ENCODE data around the gene USP30.
A peak's percentile ranks its signal among the peaks of the same experiment; 100 is the strongest.
"Not testable (repeated sequence)": the region's sequence is repeated elsewhere in the genome, so short reads cannot be mapped to it uniquely, and the experiment has no call there.

The USP30 gene

GRCh38 chr12:109052414-109053323 is at the start of gene USP30:
Gene USP30, plus strand, starts transcription at chr12:109052576. Its CDS starts 103 bp downstream, at chr12:109052679.
- DNase-seq = peak; percentile 73

GRCh38 chr12:109004017-109004416 is 48.4 kb upstream of the USP30 start:
- no peak for DNase-seq

GRCh38 chr12:109009766-109010165 is 42.6 kb upstream of the USP30 start:
- no peak for DNase-seq

- no peak for DNase-seq
Measured at GRCh38 chr12:109010259-109010658, 42.1 kb upstream of the USP30 start.

- no peak for DNase-seq
Measured at GRCh38 chr12:109014984-109015765, 37.2 kb upstream of the USP30 start.

DNA sequence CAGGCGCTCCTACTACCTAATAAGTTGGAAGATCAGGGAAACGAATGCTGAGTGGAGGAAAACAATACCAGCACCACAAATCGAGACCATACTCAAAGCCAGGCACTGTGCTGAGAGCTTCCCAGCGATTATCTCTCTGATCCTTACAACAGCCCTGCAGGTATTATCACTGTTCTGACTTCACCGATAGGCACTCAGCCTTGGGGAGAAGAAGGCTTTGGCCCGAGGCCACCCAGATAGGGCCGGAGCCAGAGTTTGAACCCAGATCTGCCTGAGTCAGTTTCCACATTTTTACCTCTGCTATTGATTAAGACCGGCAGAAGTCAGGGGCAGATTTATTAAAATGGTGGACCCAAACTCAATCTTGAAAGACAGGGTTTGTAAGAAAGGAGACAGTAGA is 36.4 kb upstream of the USP30 start:
- DNase-seq = no peak

- DNase-seq = no peak
Measured at GRCh38 chr12:109016978-109017377, 35.4 kb upstream of the USP30 start.

- no peak for DNase-seq
Measured at GRCh38 chr12:109018296-109018695, 34.1 kb upstream of the USP30 start.

GRCh38 chr12:109020146-109020795 is 32.1 kb upstream of the USP30 start:
- peak; percentile 2 for DNase-seq

DNA sequence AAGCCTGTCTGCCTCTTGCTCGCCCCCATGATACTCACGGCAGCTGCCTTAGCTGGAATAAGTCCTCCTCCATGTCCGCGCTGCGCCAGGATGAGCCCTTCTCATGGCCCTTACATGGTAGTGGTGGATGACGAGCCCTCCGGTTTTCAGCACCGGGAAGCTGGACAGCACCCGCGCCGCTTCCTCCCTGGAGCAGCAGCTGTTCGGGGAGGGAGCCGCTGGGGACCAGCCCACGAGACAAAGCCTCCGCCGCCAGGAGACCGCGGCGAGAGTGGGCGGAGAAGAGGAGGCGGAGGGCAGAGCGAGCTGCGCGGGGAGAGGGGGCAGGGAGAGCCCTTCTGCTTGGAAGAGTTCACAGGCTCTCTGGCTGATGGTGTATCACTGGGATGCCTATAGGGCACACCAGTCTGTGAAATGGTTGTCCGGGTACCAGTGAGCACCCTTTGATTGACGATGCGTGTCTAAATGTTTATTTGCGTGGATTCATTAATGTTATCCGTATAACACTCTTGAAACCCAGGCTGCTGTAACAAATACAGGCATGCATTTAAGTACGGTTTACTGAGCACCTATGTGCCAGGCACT is 31.5 kb upstream of the USP30 start, which contains the start of gene SVOP:
SVOP (minus strand) TSS at position 273 of the 585 bp plus-strand sequence; CDS start at position 73, 200 bp downstream.
- peak; percentile 79 for DNase-seq

DNA sequence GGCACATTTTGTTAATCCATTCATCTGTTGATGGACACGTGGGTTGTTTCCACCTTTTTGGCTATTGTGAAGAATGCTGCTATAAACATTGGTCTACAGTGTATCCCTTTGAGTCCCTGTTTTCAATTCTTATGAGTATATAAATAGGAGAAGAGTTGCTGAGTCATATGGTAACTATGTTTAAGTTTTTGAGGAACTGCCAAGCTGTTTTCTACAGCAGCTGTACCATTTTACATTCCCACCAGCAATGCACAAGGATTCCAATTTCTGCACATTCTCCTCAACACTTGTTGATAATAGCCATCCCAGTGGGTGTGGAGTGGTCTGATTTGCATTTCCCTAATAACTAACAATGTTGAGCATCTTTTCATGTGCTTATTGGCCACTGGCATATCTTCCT is 24.6 kb upstream of the USP30 start:
- DNase-seq = no peak

GRCh38 chr12:109028624-109029023 is 23.8 kb upstream of the USP30 start:
- not testable (repeated sequence) for DNase-seq

DNA sequence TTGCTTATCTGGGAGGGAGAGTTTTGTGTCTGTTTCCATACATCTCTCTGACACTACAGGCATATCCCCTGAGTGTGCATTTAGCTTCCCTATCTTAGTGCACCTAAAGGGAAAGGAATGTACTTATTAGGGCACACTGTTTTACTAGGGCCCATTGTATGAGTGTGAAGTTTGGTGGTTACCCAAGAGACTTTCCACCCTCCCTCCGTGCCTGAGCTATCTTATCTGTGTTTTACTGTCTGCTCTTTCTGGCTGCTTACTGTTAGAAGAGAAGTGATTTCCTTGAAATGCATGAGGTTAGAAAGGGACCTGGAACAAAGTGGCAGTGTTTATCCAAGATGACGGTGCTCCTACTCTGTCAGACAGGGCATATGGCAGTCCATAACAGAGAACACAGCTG is 23.0 kb upstream of the USP30 start:
- no peak for DNase-seq

- no peak for DNase-seq
Measured at GRCh38 chr12:109033239-109034196, 18.9 kb upstream of the USP30 start.

- DNase-seq = no peak
Measured at GRCh38 chr12:109036975-109037374, 15.4 kb upstream of the USP30 start.

- DNase-seq = no peak
Measured at GRCh38 chr12:109044241-109044640, 8.1 kb upstream of the USP30 start.

- no peak for DNase-seq
Measured at GRCh38 chr12:109047081-109047805, 5.1 kb upstream of the USP30 start.

DNA sequence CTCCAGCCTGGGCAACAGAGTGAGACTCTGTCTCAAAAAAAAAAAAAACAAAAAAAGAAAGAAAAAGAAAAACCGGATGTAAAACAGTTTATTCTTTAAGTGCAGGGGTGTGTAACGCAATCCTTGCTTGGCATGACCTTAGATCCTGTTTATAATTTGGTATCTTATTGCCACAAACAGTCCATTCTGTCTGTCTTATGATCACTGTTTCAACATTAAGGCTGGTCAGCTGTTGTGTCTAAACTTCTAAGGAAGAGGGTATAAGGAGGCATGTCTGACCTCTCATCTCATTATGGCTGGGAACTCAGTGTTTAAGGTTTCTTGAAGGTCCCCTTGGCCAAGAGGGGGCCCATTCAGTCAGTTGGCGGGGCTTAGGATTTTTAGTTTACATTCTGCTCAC is 3.7 kb upstream of the USP30 start:
- not testable (repeated sequence) for DNase-seq

DNA sequence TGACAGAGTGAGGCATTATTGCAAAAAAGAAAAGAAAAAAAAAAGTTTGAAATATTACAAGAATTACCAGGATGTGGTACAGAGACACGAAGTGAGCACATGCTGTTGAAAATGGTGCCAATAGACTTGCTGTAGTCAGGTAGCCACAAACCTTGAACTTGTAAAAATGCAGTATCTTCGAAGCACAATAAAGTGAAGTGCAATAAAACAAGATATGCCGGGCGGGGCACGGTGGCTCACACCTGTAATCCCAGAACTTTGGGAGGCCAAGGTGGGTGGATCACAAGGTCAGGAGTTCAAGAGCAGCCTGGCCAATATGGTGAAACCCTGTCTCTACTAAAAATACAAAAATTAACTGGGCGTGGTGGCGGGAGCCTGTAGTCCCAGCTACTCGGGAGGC is 2.6 kb upstream of the USP30 start:
- not testable (repeated sequence) for DNase-seq

GRCh38 chr12:109052097-109052413 is 321 bp upstream of the USP30 start:
- no peak for DNase-seq

All from NCI-H1092 (cell line).